NK-92 (cell line): ENCODE data around the gene SKI.
"Not testable (repeated sequence)": the region's sequence is repeated elsewhere in the genome, so short reads cannot be mapped to it uniquely, and the experiment has no call there.

Source experiments
- DNase-seq: peaks from one replicate; lab custom pipeline; 2025; ENCODE audit not compliant: unreplicated experiment; lab: John Stamatoyannopoulos, UW

SKI gene

DNA sequence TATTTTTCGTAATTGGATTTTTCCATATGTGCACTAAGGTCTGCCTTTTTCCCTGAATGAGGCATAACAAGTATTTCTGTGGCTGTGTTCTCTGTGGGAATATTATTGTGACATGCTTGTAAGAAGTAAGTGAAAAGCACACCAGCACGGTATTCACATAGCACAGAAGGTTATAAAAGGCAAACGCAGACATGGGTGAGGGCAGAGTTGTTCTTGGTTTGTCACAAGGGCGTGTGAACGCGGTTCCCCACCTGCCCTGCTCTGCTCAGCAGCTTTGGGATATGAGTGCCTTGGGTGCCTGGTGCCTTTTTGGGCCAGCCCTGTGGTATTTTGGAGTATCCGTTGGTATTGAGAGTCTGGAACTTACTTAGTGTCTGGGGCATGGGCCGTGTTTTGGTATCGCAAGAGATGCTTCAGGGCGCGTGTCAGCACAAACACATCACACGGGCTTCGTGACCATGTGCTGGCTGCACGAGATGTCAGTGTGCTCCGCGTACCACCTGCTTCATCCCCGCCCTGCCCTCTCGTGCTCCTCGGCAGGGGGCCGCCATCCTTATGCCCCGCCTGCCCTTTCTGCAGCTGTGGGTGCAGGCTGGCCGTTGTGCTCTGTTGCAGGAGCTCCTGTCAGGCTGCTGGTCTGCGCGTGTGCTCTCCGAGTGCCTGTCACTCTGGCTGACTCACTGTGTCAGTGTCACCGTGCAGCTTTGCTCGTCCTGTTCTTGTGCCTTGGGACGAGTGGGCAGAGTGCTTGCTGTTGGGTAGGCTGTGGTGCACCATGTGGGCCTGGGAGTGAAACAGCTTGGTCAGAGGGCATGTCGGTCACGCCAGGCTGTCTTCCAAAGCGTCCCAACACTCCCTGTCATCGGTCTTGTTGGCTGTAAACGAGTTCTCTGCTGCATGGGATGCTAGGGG is 15.0 kb downstream of the SKI start:
- DNase-seq, result no peak

DNA sequence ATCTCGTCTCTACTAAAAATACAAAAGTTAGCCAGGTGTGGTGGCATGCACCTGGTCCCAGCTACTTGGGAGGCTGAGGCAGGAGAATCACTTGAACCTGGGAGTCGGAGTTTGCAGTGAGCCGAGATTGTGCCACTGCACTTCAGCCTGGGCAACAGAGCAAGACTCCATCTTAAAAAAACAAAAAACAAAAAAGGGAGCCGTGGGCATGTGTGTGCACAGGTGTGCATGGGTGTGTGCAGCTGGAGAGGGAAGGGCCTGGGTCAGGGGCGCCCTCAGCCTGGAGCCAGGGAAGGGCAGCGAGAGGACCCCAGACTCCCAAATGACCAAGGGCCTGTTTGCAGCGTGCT is 18.9 kb downstream of the SKI start:
- DNase-seq, result not testable (repeated sequence)

DNA sequence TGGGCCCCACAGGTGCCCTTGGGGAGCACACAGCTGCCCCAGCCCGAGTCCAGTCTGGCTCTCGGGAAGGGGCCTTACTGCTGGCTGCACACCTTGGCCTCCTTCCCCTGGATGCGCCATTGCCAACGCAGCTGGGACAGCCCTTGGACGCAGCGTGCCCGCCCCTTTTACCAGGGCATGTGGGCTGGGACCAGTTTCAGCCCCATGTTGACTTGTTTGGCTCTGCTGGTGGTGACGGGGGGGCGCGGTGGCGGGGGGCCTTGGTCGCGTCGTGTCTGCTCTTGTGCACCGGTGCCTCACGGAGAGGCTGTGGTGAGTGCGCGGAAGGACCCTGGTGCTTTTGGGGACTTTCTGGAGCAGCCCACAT is 19.6 kb downstream of the SKI start:
- DNase-seq, result no peak

DNA sequence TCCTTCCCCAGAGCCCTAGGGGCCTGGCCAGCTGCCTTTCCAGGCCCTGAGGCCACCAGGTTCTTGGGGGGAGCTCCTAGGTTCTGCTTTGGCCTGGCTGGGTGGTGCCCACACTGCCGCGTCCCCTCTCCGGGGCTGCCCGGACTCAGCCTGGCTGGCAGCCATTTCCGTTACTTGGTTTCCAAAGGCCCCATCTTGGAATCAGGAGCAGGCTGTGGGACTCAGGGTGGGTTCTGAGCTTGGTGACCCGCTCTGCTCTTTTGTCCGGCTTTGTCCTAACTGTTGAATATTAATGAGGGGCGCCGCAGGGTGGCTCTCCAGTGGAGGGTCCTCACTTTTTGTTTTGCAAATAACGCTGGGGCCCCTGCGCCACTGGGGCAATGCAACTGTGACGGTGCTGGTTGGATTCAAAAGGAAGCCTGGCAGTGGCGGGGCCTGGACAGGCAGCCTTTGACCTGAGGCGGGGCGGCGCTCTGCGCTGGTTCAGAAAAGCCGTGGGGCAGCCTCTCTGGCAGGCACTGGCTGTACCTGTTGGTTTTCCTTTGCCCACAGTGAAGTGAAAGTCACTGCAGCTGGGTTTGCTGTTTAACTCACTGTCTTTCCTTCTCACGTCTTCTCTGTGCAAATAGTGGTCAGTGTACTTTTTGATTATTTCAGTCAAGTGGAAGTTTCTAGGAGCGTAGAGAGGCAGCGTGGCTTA is 20.2 kb downstream of the SKI start:
- no peak for DNase-seq

DNA sequence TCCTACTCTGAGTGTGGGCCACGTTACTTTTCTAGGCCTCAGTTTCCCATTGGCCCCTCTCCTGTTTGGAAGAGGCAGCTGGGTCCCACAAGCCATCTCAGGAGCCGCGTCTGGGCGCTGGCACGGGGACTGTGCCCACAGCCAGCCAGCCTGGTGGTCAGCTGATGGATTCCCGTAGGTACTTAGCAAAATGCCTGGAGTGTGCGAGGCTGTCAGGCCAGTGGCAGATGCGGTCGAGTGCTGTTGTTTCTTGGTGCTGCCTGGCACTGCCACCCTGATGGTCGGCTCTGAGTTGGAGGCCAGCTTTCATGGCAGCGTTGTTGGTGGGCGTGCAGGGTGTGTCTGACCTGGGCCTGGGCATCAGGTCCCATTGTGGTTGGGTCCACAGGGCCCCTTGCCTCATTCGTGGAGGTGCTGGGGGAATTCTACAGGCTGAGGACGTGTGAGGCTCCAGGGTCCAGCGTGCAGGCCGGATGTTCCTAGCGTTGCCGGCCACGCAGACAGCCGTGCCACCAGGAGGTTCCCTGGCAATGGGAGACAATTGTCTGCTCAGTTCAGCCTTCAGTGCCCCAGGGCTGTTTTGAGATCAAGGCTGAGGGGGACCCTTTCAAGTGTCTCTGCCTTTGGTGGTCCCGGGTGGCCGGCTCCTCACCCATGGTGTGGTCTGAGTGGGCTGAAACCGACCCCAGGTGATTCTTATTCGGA is 20.9 kb downstream of the SKI start:
- no peak for DNase-seq

DNA sequence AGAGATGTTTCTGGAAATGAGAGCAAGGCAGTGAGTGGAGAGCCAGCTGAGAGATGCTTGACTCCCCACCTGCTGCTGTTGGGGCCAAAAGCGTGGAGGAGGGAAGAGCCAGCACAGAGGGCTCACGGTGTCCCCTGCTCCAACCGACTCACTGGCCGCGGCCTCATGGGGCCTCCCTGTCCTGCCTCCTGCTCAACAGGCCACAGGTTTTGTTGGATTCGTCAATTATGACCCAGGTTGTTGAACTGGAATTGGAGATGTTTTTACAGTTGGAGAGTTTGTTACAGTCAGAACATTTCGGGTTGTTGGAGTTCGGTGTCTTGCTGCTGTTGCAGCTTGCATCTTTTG is 21.4 kb downstream of the SKI start:
- no peak for DNase-seq

DNA sequence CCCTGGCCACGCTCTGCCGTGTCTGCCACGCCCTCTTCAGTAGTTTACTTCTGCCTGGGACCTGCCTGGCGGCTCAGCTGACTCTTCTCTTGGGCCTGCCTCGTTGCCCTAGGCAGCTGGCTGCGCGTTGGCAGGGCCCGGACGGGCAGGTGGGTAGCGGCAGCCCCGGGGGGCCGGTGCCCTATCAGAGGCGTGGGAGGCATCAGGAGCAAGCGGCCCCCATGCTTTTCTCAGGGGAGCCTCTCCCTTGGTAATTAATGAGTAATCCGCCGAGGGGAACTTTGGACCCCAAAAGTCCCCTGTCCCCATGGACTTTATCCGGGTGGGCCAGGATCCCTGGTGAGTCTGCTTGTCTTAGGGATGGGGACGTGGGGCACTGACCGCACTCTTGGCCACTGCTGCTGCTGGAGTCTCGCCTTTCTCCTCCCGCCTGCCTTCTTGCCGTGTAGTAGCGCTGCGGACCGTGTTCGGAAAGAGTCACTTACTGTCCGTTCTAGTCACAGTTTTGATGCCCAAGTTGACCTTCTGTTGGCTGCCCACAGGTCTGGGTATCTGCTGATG is 22.7 kb downstream of the SKI start:
- no peak for DNase-seq

DNA sequence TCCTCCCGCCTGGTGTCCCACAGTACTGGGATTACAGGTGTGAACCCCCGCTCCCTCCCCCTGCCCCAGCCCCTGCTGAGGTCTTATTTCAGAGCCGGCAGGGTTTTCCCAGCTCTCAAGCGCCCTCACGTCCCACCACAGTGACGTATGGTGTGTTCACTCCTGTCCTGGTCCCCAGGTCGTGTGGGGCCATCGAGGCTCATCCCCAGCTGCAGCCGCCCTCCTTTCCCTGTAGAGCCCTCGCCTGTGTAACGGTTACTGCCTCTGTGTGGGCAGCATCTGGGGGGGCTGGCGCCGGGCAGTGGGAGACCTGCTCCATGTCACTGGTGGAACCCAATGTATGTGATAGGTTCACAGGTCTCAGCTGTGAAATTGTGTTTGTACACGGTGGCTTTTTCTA is 23.2 kb downstream of the SKI start:
- DNase-seq, result no peak

DNA sequence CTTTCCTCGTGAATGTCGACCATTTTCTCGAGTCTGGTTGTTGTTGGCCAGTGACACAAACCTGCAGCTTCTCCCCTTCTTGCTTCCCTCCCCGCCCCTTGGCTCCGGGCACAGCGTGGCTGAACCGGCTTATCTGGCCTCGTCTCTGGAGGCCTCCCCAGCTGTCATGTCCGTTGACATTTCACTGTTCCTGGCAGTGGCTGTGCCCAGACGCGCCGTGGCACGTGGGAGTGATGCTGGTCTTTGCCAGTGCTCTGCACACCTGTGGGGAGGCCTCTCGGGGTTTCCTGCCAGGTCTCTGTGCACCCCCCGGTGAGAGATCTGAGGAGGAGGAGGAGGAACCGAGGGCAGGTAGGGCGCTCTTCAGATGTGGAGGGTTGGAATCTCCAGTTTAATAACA is 23.7 kb downstream of the SKI start:
- no peak for DNase-seq

DNA sequence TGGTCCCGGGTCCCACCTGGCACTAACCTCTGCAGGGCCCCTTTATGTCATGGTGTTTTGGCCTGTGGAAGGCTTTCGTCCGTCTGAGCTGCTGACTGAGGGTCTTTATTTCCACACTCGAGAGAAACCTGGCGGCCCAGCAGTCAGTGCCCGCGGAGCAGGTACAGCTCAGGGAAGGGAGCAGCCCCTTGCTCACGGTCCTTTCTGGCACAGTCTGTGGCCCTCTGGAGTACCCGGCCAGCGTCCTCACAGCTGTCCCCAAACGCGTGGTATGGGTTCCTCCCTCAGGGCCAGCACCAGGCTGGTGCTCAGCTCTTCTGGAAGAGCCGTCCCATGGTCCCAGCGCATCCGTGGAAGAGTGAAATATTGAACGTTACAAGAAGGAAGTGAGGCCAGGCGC is 24.3 kb downstream of the SKI start:
- DNase-seq, result no peak

DNA sequence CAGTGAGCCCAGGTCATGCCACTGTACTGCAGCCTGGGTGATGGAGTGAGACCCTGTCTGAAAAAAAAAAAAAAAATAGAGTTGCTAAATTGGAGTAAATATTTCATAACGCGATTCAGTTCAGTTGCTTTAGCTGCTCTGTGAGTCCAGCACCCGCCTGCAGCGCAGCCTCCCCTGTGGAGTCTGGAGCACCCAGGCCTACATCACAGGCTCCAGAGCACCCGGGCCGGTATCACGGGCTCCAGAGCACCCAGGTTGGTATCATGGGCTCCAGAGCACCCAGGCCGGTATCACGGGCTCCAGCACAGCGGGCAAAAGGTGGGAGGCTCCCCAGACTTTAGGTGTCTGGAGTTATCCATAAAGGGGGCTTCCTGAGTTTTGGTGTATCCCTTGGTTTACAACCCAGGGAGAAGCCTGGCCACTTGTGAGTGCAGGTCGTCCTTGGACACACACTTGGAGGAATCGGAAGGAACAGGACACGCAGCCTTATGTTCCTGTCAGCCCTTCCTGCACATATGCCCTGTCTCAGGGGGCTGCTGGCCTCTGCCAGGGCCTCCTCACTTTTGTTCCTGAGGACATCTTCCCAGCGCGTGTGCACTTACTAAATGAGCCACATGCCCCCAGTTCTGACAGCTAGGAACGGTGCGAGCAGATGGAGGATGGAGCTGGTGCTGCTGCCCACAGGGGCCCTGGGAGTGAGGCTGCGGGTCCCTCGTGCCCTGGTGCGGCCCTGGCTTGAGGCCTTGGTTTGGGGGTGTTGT is 25.1 kb downstream of the SKI start:
- no peak for DNase-seq

DNA sequence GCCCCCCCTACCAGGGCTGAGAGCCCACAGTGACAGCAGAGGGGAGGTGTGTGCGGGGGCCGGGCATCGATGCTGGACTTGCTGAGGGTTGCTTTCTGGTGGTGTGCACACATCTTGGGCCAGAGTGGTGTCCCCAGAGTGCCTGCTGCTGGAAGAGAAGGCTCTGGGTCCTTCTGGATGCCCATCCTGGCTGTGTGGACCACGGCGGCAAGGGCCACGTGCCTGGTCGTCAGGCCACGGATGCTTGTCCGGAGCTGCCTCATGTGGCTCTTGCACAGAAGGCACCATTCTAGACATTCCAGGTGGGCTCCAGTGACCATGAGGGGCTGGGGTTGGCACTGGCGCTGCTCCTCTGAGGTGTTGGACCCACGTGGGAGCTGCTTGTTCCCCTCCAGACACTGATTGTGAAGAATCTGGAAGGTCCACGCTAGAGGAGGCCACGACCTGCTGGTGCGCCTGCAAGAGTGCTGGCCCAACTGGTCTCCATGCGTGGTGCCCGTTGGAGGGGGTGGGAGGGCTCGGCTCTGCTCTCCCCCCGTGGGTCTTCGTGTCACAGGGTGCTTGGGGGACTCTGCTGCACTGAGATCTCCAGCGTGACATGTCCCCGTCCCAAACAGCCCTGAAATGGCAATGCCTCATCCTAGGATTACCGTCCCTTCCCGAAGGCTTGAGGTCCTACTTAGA is 25.8 kb downstream of the SKI start:
- DNase-seq, result no peak

DNA sequence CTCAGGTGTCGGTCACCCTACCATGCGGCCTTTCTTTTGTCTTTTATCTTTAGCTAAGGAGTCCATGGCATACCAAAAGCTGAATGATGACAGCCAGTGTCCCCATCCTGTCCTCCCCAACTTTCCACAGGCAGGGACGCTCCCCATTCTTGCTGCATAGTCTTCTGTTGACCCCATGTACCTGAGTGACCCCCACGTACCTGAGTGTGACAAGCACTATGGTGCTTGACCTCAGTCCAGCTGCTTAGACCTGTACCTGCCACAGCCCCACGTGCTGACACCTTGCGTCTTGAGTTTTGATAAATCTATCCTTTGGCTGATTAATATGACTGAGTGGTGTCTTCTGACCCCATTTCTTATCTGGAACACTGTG is 26.9 kb downstream of the SKI start:
- DNase-seq, result no peak

DNA sequence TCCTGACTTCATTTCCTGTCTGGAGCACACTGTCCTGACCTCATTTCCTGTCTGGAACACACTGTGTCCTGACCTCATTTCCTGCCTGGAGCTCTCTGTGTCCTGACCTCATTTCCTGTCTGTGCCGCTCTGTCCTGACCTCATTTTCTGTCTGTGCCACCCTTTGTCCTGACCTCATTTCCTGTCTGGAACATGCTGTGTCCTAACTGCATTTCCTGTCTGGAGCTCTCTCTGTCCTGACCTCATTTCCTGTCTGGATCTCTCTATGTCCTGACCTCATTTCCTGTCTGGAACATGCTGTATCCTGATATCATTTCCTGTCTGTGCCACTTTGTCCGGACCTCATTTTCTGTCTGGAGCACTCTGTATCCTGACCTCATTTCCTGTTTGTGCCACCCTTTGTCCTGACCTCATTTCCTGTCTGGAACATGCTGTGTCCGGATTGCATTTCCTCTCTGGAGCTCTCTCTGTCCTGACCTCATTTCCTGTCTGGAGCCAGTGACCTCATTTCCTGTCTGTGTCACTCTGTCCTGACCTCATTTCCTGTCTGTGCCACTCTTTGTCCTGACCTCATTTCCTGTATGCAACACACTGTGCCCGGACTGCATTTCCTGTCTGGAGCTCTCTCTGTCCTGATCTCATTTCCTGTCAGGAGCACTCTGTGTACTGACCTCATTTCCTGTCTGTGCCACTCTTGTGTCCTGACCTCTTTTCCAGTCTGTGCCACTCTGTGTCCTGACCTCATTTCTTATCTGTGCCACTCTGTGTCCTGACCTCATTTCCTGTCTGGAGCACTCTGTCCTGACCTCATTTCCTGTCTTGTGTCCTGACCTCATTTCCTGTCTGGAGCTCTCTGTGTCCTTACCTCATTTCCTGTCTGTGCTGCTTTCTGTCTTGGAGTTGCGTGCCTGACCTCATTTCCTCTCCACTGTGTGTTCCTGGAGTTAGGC is 27.6 kb downstream of the SKI start:
- peak; percentile 42 for DNase-seq

DNA sequence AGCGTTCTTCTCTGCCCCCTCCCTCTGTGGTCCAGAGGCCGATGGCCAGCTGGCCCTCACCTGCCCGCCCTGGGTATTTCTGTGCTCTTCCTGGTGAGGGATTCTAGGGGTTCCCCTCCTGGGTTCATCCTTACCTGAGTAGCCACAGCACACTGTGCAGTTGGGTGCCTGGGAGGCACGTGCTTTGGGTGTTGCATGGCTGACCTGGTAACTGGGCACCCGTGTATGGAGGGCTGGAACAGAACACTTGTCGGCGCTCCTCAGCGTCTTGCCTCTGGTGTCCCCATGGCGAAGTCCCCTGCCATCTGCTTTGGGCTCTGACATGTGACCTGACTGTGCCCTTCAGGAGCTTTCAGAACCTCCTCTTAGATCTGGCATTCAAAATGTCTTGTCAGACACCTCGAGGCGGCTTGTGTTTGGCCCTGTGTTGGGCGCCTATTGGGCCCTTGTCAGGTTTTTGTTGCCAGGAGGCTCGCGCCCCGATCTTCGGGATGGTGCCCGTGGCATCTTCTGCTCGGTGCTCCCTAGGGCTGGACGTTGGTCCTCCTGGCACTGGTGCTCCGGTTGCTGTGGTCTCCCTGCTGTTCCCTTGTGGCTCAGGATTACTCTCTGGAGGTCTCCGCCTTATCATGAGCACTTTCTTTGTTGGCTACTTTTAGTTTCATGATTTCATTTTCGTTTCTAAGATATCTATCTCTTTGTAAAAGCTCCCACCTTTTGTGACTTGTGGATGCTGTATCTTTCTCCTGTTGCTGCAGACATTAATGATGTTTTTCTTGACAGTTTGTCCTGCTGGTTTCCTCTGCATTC is 28.5 kb downstream of the SKI start:
- no peak for DNase-seq

DNA sequence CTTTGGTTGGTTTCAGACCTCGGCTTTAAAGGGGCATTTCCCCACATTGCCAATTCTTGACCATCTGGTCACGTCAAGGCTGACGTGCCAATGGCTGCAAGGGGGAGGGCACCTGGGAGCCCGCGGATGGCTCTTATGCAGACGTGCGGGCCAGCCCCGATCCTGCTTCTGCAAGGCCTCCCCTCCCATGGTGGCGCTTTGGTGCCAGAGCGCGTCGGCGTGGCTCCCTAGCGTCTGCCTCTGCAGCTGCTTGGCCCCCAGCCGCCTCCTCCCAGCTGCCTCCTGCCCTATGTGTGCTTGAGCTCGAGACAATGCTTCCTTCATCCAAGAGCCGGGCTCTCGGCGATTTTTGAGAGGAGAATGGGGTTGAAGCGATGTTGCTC is 29.1 kb downstream of the SKI start:
- DNase-seq, result no peak

DNA sequence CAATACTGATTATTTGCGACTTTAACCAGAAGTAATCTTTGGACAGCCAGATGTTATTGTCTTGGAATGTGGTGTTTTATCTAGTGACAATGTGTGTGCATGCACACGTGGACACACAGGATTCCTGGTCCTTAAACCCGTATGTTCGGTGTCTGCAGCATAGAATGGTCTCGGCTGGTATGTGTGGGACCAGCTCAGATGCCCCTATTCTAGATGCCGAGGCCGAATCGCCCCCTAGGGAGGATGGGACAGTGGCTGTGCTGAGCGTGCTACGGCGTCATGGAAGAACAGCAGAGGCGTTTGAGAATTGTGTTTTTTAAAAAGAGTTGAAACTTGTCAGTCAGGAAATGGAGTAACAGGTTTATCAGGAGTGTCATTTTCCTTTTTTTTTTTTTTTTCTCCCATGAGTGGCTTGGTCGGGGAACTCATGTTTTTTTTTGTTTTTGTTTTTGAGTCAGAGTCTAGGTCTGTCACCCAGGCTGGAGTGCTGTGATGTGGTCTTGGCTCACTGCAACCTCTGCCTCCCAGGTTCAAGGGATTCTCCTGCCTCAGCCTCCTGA is 30.1 kb downstream of the SKI start:
- no peak for DNase-seq

DNA sequence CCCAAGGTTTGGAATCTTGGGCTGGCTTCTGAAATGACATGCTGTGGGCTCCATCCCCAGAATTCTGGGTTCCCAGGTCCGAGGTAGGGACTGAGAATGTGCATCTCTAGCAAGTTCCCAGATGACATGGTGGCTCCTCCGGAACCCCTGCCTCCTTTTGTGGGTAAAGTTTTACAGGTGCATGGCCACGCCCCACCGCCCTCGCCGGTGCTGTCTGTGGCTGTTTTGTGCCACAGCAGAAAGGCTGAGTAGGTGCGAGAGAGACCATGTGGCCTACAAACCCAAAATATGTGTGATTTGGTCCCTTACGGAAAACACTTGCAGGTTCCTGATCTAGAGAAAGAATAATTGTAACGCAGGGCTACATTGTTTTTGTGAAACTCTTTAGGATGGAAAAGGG is 30.9 kb downstream of the SKI start:
- DNase-seq, result no peak
